Measurements from ENCODE around the gene SPANXN3.

- TF ChIP-seq CTCF (IDR thresholded peaks at IDR 0.05; ENCODE audit: low read depth, low read length): no peak
- no peak for TF ChIP-seq MYC (IDR thresholded peaks at IDR 0.05; ENCODE audit: low read depth, low read length)
- TF ChIP-seq POLR2A (IDR thresholded peaks at IDR 0.05; ENCODE audit: extremely low read depth, insufficient read length): no peak
- no peak for TF ChIP-seq MAX (IDR thresholded peaks at IDR 0.05; ENCODE audit: low read depth, low read length)
These were observed 51.1 kb downstream of the SPANXN3 start for GRCh38 chrX:143466130-143466529.

Measured in NB4 (cell line).